Raji (cell line): ENCODE data around the gene SRPK2.

Experiments
- POLR2A ChIP-seq: IDR thresholded peaks from 2 replicates; pipeline ENCODE4 v1.6.1; 2011; ENCODE audit warnings: low read depth, low read length, control low read depth; ENCODE audit not compliant: insufficient read depth

Gene SRPK2

GRCh38 chr7:105285118-105285874 is 103.4 kb downstream of the SRPK2 start:
- TF ChIP-seq POLR2A, result no peak

- TF ChIP-seq POLR2A, result no peak
Observed at GRCh38 chr7:105284014-105284413, 104.7 kb downstream of the SRPK2 start.

GRCh38 chr7:105281966-105282365 is 106.8 kb downstream of the SRPK2 start:
- TF ChIP-seq POLR2A, result no peak

DNA sequence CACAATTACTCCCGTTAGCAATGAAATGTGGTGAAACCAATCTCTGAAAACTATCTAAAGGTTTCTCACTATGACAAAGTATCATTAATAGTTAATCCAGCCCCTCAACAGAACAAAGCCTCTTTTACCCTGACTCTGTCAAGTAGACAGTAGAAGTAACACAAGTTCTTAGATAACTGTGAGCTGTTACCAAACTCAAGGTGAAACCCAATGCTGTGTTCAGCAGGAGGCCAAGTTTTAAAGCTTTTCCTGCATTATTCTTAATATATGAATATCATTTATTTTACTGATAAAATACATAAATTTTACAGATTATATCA is 109.1 kb downstream of the SRPK2 start:
- TF ChIP-seq POLR2A, result no peak

DNA sequence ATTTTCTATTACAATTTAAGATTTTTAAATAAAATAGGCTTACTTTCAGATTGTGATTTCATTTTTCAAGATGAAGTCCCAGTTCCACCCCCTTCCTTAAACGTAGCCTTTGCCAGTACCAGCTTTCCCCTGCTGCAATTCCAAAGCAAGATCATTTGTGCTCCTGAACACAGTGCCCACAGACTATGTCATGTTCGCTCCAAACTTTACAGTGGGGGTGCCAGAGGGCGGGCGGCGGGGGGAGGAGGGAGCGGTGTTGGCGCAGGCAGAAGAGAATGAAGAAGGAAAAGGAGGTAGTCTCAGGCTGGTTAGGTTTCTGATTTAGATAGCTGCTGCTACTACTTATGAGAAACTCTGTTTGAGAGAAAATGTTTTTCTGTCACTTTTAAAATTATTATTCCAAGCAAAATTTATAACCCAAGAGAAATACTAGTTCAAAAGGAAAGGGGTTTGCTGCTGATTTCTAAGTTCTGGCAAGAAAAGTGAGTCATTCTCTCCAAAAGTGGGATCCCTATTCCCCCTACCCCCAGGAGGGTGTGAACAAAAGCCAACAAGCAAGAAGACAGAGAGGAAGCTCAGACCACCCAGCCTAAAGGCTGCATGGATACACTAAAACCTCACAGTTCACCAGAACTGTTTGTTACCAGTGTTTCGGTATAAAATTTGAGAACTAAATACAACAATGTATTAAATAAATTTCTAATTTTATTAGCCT is 109.6 kb downstream of the SRPK2 start:
- TF ChIP-seq POLR2A, result no peak

- no peak for TF ChIP-seq POLR2A
Observed at GRCh38 chr7:105278565-105278964, 110.2 kb downstream of the SRPK2 start.

DNA sequence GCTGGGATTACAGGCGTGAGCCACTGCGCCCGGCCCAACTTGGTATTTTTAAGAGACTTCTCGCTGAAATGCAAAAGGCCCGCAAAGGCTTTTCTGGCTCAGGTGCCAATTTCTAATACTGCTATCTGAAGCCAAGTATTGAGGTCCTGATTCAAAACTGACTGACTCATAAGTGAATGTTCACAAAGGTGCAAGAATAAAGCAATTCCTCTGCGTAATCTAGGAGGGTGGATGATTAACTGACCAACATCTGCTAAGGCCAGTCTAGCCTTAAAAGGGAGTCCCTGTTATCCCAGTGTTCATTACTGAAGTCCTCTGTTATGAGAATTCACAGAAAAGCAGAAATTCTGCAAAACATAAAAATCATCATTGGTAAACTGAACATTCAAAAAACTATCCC is 111.4 kb downstream of the SRPK2 start:
- no peak for TF ChIP-seq POLR2A

DNA sequence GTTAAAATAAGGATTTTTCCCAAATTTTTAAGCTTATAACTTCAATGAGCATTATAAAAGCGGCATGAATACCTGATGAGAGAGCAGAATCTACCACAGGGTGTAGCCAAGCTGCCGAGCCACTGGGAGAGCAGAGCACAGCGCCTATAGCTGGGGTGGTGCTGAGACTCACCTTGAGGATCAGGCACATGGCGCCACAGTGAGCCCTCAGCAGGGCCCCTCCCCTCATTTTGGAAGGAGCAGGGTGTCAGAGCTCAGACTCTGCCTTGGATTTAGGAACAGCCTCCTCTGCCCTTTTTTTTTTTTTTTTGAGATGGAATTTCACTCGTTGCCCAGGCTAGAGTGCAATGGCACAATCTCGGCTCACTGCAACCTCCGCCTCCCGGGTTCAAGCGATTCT is 118.6 kb downstream of the SRPK2 start:
- no peak for TF ChIP-seq POLR2A

GRCh38 chr7:105269397-105269796 is 119.3 kb downstream of the SRPK2 start:
- no peak for TF ChIP-seq POLR2A

GRCh38 chr7:105268511-105269392 is 120.0 kb downstream of the SRPK2 start:
- 0 out of 2 replicates have a peak, but pooled peaks have one; percentile 36 for TF ChIP-seq POLR2A

DNA sequence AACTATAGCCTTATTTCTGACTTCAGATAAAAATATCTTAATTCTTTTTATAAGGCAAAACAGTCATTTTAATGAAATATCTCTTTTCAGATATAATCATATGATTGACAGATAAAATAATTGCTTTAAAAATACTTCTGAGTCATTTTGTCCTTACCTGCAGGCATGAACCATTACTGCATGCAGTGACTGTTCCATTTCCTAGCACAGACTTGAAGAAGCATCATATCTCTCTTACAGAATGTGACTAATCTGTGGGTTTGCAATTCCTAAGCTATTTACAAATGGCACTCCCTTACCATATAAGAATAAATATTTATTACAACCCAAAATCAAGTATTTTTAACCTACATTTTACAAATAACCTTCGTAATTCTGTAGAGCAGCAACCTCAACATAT is 120.7 kb downstream of the SRPK2 start:
- no peak for TF ChIP-seq POLR2A

DNA sequence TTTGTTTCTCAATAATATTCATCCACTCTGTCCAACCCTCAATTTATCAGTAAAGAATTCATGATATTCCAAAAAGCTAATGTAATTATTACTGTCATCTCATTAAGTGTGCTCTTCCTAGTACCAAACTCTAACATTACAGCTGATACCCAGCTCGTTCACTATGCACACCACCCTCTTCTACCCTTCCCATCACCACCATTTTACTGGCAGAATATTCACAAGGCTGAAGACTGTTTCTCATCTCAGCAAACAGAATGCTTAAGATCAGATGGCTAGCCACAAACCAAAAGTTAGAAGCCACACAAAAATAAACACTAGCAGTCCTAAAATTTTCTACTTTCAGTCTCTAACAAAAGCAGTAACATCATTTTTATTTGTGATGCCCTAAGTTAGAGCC is 121.5 kb downstream of the SRPK2 start:
- no peak for TF ChIP-seq POLR2A

DNA sequence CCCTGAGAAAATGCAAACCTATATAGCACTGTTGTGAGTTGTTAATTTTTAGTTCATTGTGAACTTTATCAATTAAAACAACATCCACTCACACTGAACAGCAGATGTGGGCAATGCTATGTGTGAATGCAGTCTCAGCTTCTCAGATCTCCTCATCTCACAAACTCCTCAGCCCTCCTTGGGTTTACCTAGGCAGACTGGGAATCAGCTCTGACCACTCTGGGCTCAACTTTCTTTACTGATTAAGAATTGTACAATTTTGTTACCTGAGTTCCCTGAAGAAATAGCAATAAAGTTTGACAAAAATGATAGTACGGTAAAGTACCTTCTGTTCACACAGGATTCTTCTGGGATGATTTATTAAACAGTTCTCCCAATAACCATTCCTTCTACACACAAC is 124.0 kb downstream of the SRPK2 start:
- no peak for TF ChIP-seq POLR2A

GRCh38 chr7:105261689-105262088 is 127.0 kb downstream of the SRPK2 start:
- TF ChIP-seq POLR2A, result no peak

DNA sequence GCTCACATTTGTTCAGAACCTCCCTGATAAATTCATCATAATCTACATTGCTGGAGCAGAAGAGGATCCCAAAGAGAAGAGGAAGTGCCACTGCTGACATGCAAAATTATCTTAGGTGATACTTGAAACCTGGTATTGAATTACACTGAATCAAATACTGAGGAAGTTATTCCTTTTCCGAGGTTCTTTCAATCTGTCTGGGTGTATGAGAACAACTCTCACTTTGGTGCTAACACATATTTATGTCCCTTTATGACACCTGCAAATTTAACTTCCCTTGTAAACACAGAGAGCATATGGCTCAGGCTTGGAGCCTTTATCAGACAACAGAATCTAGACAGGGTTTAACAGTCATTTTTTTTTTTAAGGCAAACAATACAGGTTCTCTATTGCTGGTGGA is 131.4 kb downstream of the SRPK2 start:
- TF ChIP-seq POLR2A, result no peak
